KMS-11 (cell line): ENCODE results near the gene HCK.

ENCODE experiments used
- H2AFZ ChIP-seq: fragments of 200-600 bp; sonication (generic); 2 replicates; pipeline ENCODE4 v1.6.1; 2016; ENCODE audit warnings: antibody characterized with exemption, mixed run types, low read depth
- H3K27ac ChIP-seq: fragments of 200-600 bp; sonication (generic); 2 replicates; pipeline ENCODE4 v1.6.1; 2016; ENCODE audit warnings: mild to moderate bottlenecking, mixed run types
- H3K27me3 ChIP-seq: fragments of 200-600 bp; sonication (generic); 2 replicates; pipeline ENCODE4 v1.6.1; 2017; ENCODE audit warnings: mild to moderate bottlenecking, low read depth, mixed run types, moderate library complexity; ENCODE audit not compliant: insufficient read depth
- H3K36me3 ChIP-seq: fragments of 200-600 bp; sonication (generic); 2 replicates; pipeline ENCODE4 v1.6.1; 2017; ENCODE audit warnings: mild to moderate bottlenecking, mixed run types; ENCODE audit not compliant: insufficient read depth
- H3K4me1 ChIP-seq: fragments of 200-600 bp; sonication (generic); 2 replicates; pipeline ENCODE4 v1.6.1; 2016; ENCODE audit warnings: mild to moderate bottlenecking, low read depth, mixed run types; ENCODE audit not compliant: poor library complexity, severe bottlenecking
- H3K4me2 ChIP-seq: fragments of 200-600 bp; sonication (generic); 2 replicates; pipeline ENCODE4 v1.7.0; 2016; ENCODE audit warnings: mild to moderate bottlenecking, mixed run types
- H3K4me3 ChIP-seq: fragments of 200-600 bp; sonication (generic); IDR thresholded peaks from 2 replicates; pipeline ENCODE4 v1.6.1; 2017; ENCODE audit warnings: low read depth, low read length, mixed read lengths; ENCODE audit not compliant: insufficient read depth
- H3K79me2 ChIP-seq: fragments of 200-600 bp; sonication (generic); 2 replicates; pipeline ENCODE4 v1.6.1; 2016; ENCODE audit warnings: low read depth, mixed run types; ENCODE audit not compliant: insufficient read depth
- H3K9ac ChIP-seq: fragments of 200-600 bp; sonication (generic); 2 replicates; pipeline ENCODE4 v1.6.1; 2016; ENCODE audit warnings: mild to moderate bottlenecking, mixed run types
- H4K20me1 ChIP-seq: fragments of 200-600 bp; sonication (generic); 2 replicates; pipeline ENCODE4 v1.6.1; 2016; ENCODE audit warnings: mild to moderate bottlenecking, mixed run types; ENCODE audit not compliant: insufficient read depth
- TF ChIP-seq, protein P1 (sequence below): fragments of 200-600 bp; sonication (generic); conservative IDR thresholded peaks from 2 replicates; pipeline ENCODE4 v1.6.1; 2017; ENCODE audit warnings: low read depth, mild to moderate bottlenecking, antibody characterized with exemption, low read length, moderate library complexity, mixed read lengths

HCK gene

DNA sequence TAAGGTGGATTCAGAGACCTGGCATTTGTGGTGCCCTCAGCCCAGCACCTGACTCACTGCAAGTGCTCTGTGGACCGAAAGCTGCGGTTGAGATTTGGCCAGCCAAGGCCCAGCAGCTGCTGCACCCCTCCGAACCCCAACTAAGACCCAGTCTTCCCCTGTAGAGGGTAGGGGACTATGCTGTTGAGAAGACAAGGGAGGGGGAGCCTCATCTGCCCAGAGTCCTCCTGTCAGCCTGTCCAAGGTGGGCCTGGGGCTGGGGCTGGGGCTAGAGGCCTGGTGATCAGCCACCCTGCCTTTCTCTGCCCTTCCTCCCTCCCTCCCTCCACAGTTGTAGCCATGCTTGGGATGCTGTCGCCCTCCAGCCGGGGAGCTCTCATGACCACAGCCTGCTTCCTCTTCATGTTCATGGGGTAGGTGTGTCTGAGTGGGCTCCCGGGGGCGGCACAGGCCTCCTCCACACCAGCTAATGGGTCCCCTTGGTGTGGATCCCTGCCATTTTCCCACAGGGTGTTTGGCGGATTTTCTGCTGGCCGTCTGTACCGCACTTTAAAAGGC is 98.3 kb downstream of the HCK start:
- no peak overlapping the region for H3K4me2 ChIP-seq
- no peak overlapping the region for H3K27ac ChIP-seq
- TF ChIP-seq, protein P1, sequence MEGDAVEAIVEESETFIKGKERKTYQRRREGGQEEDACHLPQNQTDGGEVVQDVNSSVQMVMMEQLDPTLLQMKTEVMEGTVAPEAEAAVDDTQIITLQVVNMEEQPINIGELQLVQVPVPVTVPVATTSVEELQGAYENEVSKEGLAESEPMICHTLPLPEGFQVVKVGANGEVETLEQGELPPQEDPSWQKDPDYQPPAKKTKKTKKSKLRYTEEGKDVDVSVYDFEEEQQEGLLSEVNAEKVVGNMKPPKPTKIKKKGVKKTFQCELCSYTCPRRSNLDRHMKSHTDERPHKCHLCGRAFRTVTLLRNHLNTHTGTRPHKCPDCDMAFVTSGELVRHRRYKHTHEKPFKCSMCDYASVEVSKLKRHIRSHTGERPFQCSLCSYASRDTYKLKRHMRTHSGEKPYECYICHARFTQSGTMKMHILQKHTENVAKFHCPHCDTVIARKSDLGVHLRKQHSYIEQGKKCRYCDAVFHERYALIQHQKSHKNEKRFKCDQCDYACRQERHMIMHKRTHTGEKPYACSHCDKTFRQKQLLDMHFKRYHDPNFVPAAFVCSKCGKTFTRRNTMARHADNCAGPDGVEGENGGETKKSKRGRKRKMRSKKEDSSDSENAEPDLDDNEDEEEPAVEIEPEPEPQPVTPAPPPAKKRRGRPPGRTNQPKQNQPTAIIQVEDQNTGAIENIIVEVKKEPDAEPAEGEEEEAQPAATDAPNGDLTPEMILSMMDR: no peak
- H2AFZ ChIP-seq: no peak overlapping the region
- H3K4me3 ChIP-seq: no peak overlapping the region
- H3K9ac ChIP-seq: no peak overlapping the region
- no peaks in the 10 kb centered on the region for H3K27me3 ChIP-seq
- H3K4me1 ChIP-seq: peaks cover 4% of the 10 kb centered on the region
- H3K79me2 ChIP-seq: no peaks in the 10 kb centered on the region
- H4K20me1 ChIP-seq: no peaks in the 10 kb centered on the region
- H3K36me3 ChIP-seq: peaks cover 14% of the 10 kb centered on the region; the same call in 1 of the 2 replicates
